ENCODE measurements around the gene ORC5. TPM values are rescaled to one million over a fixed set of nuclear protein-coding genes. Genes with fewer than 3 reads are reported as not detected.
A peak's percentile ranks its signal among the peaks of the same experiment; 100 is the strongest.

The ORC5 gene
- total RNA-seq, 1 experiment from 2014 or later = 25.4 TPM

- Mint-ChIP-seq H3K36me3 (ENCODE audit: insufficient read depth, unreplicated experiment) (peaks cover 7% of the 10 kb centered on the region), H3K27ac (ENCODE audit: low read depth, unreplicated experiment) (no peak overlapping the region), H3K9me3 (ENCODE audit: unreplicated experiment) (no peaks in the 10 kb centered on the region), H3K27me3 (ENCODE audit: insufficient read depth, unreplicated experiment) (peaks cover 48% of the 10 kb centered on the region), H3K4me1 (ENCODE audit: insufficient read depth, unreplicated experiment) (no peaks in the 10 kb centered on the region), H3K4me3 (ENCODE audit: unreplicated experiment) (no peak overlapping the region)
- BruUV-seq (replicated peaks) = no TSS peak
- intact Hi-C loops (cut with micrococcal nuclease) = no loop called here
- CTCF ChIA-PET = interaction anchor here (0.9 to 2.4 kb wide), 3 partner anchors 15 to 23 kb away, joined by 3 to 14 read pairs (median 4); no protein-coding TSS in a partner anchor
- no peak for TF ChIP-seq CTCF (IDR thresholded peaks at IDR 0.05; ENCODE audit: unreplicated experiment)
- no peak for DNase-seq (ENCODE audit: unreplicated experiment)
- POLR2A ChIA-PET = interaction anchor here (0.7 kb wide), 1 partner anchor 106 kb away, joined by 3 read pairs; no protein-coding TSS in a partner anchor
These were observed 46.9 kb upstream of the ORC5 start for GRCh38 chr7:104254696-104255095.

DNA sequence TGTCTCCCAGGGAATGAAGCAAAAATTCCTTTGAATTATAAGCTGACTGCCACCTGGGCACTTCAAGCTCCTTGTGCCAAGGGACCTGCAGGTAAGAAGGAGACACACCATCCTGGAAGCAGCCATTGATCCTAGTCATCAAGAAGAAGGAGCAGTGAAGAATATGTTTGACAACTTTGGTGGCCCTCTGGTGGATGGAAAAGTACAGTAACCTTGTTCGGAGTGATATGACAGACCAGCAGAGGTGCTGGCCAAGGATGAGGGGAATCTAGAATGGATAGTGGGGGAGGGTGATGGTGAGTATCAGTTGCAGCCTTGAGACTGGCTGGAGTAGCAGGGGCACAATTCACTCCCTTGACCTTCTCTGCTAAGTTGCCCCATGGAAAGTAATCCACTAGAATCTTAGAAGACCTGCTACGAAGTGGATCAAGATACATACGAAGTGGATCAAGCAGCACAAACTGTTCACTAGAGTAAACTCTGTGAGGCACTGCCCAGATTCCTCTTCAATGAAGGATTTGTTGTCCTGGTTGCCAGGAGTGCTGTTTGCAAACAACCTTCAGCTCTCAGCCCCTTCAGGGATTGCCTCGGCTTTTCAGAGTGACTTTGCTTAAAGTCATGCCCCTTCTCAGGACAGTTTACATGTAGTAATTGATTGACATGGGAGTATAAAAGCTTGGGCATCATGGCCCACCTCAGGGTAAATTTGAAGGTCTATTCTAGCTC lies 44.8 kb upstream of the ORC5 start:
- Mint-ChIP-seq H3K9me3 (ENCODE audit: unreplicated experiment) (no peaks in the 10 kb centered on the region), H3K4me1 (ENCODE audit: insufficient read depth, unreplicated experiment) (no peaks in the 10 kb centered on the region), H3K27me3 (ENCODE audit: insufficient read depth, unreplicated experiment) (peaks cover 56% of the 10 kb centered on the region), H3K4me3 (ENCODE audit: unreplicated experiment) (no peak overlapping the region), H3K27ac (ENCODE audit: low read depth, unreplicated experiment) (no peak overlapping the region), H3K36me3 (ENCODE audit: insufficient read depth, unreplicated experiment) (peaks cover 7% of the 10 kb centered on the region)
- TF ChIP-seq CTCF (IDR thresholded peaks at IDR 0.05; ENCODE audit: unreplicated experiment) = no peak
- BruUV-seq (replicated peaks) = no TSS peak
- intact Hi-C loops (cut with micrococcal nuclease) = no loop called here
- ChIA-PET POLR2A (interaction anchor here (0.7 kb wide), 1 partner anchor 10 kb away, joined by 3 read pairs; no protein-coding TSS in a partner anchor), CTCF (interaction anchor here (0.6 to 3.3 kb wide), 7 partner anchors 11 to 678 kb away, joined by 3 to 22 read pairs (median 3); no protein-coding TSS in a partner anchor)
- DNase-seq (ENCODE audit: unreplicated experiment) = peak; percentile 21

DNA sequence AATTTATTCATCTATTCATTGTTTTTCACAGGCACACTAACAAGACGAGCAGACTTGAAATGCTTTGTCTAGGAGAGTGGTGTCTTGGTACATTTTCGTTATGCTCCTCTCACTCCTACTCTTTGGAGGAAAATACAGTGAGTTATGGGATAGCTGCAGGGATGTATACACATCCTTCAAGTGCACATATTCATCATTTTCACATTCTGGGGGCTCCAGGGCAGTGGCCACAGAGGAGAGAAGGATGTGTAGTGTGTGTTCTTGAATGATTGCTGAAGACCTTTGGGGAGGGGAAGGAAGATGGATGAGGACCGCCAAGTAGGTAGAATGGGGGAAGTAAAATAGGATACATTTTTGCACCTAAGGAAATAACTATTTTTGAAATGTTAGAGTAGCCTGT lies 34.8 kb upstream of the ORC5 start:
- H3K4me1 Mint-ChIP-seq (ENCODE audit: insufficient read depth, unreplicated experiment) = no peaks in the 10 kb centered on the region
- ChIA-PET CTCF (interaction anchor here (1.2 to 6.1 kb wide), 2 partner anchors 12 to 13 kb away, joined by 3 to 45 read pairs; no protein-coding TSS in a partner anchor), POLR2A (interaction anchor here (0.6 kb wide), 1 partner anchor 10 kb away, joined by 3 read pairs; no protein-coding TSS in a partner anchor)
- H3K9me3 Mint-ChIP-seq (ENCODE audit: unreplicated experiment) = no peaks in the 10 kb centered on the region
- peaks cover 85% of the 10 kb centered on the region for H3K27me3 Mint-ChIP-seq (ENCODE audit: insufficient read depth, unreplicated experiment)
- H3K27ac Mint-ChIP-seq (ENCODE audit: low read depth, unreplicated experiment) = no peak overlapping the region
- DNase-seq (ENCODE audit: unreplicated experiment) = no peak
- no TSS peak for BruUV-seq (replicated peaks)
- TF ChIP-seq CTCF (IDR thresholded peaks at IDR 0.05; ENCODE audit: unreplicated experiment) = no peak
- intact Hi-C loops (cut with micrococcal nuclease) = no loop called here
- no peaks in the 10 kb centered on the region for H3K36me3 Mint-ChIP-seq (ENCODE audit: insufficient read depth, unreplicated experiment)
- H3K4me3 Mint-ChIP-seq (ENCODE audit: unreplicated experiment) = no peak overlapping the region

DNA sequence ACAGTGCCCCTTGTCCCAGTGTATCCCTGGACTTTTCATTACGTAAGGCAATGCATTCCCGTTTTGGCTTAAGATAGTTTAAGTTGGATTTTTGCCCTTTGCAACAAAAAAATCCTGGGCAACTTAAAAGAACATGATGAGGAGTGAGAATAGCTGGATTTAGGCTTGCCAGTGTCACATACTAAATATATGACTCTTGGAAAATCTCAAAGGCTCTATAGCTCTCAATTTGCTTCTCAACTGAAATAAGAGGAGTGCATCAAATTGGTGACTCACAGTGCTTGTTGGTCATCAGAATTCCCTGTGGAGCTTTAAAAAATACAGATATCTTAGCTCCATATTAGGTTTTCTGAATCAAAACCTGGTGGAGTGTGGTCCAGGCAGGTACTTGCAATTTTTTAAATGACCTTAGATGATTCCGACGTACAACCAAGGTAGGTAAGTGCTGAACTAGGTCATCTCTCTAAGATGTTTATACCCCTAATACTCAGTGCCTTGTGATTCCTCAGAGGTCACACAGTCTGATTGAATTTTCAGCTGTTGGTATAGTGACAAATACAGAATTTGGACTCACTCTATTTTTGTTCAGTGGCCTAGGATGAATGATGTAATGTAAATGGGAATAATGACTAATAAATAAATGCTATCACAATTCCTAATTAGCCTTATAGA lies 33.9 kb upstream of the ORC5 start:
- H3K4me1 Mint-ChIP-seq (ENCODE audit: insufficient read depth, unreplicated experiment) = no peaks in the 10 kb centered on the region
- POLR2A ChIA-PET = interaction anchor here (0.6 kb wide), 2 partner anchors 105 to 616 kb away, joined by 3 read pairs; no protein-coding TSS in a partner anchor
- H3K36me3 Mint-ChIP-seq (ENCODE audit: insufficient read depth, unreplicated experiment) = no peaks in the 10 kb centered on the region
- DNase-seq (ENCODE audit: unreplicated experiment) = no peak
- H3K4me3 Mint-ChIP-seq (ENCODE audit: unreplicated experiment) = no peak overlapping the region
- peaks cover 85% of the 10 kb centered on the region for H3K27me3 Mint-ChIP-seq (ENCODE audit: insufficient read depth, unreplicated experiment)
- BruUV-seq (replicated peaks) = no TSS peak
- H3K27ac Mint-ChIP-seq (ENCODE audit: low read depth, unreplicated experiment) = no peak overlapping the region
- H3K9me3 Mint-ChIP-seq (ENCODE audit: unreplicated experiment) = no peaks in the 10 kb centered on the region
- TF ChIP-seq CTCF (IDR thresholded peaks at IDR 0.05; ENCODE audit: unreplicated experiment) = no peak
- CTCF ChIA-PET = interaction anchor here (0.6 to 6.1 kb wide), 4 partner anchors 11 to 606 kb away, joined by 3 to 45 read pairs (median 4); no protein-coding TSS in a partner anchor
- intact Hi-C loops (cut with micrococcal nuclease) = no loop called here
